CD4-positive, alpha-beta T cell treated with Interleukin-17A for 1 hour (primary cell): ENCODE measurements around the gene MACROD1.

Experiments
- DNase-seq: peaks from one replicate; pipeline ENCODE4 v3.0.0-alpha.2; 2020

The MACROD1 gene

GRCh38 chr11:64008914-64009633, 156.8 kb downstream of the MACROD1 start:
- no peak for DNase-seq

DNA sequence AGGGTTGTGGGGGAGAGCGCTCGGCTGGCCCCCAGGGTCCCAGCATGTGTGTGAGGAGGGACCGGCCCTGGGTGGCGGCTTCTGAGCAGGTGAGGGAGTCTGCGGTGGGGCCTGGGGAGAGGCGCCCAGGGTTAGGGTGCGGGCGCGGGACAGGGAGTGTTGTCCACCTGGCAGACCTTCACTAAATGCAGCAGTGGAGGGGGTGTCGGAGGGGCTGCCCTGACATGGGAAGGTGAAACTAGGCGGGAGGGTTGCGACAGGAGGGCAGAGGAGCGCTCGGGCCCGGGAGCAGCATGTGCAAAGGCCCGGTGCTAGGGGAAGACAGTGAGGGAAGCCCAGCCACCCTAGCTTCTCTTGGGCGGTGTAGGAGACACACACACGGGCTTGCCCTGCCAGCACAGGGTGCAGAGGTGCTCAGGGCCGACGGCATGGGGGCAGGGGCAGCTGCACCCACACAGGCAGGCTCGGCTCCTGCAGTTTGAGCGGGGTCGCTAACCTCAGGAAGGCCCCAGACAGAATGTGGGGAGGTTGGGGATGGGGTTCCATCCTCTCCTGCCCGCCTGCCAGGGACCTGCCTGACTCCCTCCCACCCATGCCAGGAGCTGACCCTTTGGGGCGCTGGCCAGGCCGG, 157.5 kb downstream of the MACROD1 start:
- no peak for DNase-seq

DNA sequence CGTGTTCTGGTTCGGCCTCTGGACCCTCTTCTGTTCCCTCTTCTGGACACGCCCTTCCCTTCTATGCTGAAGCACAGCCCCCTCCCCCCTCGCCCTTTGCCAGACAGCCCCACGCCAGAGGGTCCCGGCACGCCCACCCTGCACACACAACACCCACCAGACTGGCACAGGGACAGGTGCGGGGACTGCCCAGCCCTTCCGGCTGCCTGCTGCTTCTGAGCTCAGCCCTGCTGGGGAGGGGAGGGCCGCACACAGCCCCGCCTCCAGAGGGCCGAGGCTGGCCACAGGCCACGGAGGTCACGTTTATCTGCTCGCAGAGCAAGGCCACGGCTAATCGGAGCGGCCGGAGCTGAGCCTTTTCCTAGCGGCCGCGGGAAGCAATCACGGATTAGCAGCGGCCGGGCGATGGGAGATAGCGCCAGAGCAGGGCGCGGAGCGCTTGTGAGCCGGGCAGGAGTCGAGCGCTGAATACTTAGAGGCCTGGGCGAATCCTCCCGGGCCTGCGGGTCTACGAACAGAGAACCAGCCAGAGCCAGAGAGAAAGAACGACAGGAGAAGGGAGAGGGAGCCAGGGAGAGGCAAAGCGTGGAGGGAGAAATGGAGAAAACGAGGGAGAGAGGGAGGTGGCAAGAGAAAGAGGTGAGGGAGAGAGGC, 158.2 kb downstream of the MACROD1 start:
- DNase-seq: no peak

DNA sequence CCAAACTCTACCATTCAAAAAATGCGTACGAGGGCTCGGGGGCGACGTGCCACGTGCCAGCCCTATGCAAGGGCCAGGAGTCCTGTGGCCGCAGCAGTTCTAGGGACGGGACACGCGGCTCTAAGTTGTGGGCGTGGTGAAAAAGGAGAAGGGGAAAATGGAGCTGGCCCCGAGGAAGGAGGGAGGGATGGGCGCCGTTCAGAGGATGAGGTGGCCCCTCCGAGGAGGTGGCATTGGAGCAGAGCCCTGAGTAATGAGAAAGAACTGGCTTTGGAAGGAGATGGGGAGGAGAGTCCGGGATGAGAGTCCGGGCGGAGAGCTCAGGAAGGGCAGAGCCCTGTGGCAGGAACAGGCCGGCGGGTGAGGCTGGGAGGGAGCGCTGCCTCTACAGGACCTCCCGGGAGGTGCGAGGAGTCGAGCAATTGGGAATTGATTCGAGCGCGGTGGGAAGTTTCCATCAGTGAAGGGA, 158.7 kb downstream of the MACROD1 start:
- no peak for DNase-seq

- no peak for DNase-seq
These were observed 159.5 kb downstream of the MACROD1 start for GRCh38 chr11:64006398-64006797.

- DNase-seq: no peak
These were observed 160.2 kb downstream of the MACROD1 start for GRCh38 chr11:64005691-64006090.

GRCh38 chr11:64004590-64004984, 161.3 kb downstream of the MACROD1 start:
- DNase-seq: no peak

DNA sequence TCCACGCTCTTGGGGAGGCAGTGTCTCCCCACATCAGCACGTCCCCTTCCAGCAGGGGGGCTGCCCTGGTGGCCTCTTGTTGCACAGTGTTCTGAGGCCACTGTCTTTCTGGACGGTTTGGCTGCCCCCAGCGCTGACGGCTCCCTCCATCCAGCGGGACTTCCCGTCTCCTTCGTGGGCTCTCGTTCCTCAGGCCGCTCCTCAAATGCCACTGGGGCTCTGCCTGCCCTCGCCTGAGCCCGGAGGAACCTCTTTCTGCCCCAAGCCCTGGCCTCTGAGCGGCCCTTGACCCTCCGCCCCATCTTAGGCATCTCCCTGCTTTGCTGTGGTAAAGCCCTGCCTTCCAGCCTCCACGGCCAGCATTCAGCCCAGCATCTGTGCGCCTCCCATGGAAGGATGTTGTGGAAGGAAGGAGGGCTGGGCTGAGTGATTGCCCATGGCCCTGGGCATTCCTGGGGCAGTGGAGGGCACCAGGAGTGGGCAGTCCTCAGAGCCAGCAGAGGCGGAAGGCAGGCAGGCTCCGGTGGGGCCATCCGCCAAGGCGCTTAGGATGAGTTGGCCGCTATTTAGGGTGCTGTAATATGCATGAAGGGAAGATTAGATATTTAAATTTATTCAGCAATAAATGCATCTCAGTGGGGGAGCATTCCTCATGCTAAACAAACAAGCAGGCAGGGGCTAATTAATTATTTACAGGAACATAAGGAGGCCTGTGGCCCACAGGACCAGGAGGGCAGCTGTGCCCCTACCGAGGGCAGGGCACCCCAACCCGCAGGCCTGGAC, 161.9 kb downstream of the MACROD1 start:
- no peak for DNase-seq

DNA sequence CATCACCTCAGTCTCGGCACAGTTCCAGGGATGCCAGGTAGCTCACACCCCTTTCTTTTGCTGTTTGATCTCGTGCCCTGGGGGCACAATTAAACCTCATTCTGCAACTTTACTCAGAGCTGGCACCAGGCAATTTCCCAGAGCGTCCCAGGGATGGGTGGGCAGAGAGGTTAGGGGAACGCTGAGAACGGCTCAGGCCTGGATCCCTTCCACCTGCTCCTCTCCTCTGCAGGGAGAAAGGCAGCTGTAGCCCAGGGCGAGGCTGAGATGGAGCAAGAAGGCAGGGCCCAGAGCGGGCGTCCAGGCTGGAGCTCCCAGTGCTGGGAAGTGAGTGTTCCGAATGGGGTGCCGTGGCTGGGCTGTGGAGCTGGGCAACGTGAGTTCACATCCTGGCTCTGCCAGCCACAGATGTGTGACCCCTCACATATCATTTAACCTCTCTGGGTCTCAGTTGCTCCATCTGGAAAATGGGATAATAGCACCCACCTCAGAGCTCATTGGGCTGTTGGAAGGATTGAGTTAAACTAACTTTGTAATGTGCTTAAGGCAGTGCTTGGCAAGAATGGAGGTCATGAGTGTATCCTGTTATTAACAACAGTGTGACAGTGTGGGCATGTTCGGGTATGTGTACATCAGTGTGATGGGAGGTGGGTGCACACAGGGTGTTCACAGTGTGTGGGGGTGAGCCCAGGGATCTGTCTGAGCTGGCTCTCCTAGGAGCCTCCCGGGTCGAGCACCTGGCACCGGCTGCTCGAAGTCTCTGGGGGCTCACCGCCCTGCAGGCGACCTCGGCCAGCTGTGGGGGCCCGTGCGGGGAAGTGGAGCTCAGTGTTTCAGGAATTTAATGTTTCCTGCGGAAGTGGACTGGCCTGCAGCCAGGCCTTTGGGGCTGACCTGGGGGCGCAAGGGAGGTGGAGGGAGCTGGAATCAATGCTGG, 164.2 kb downstream of the MACROD1 start:
- DNase-seq: no peak

GRCh38 chr11:64000740-64001483, 165.0 kb downstream of the MACROD1 start:
- no peak for DNase-seq

- peak; percentile 72 for DNase-seq
These were observed 165.7 kb downstream of the MACROD1 start for GRCh38 chr11:64000026-64000739.

GRCh38 chr11:63999349-64000025, 166.4 kb downstream of the MACROD1 start:
- peak; percentile 68 for DNase-seq

DNA sequence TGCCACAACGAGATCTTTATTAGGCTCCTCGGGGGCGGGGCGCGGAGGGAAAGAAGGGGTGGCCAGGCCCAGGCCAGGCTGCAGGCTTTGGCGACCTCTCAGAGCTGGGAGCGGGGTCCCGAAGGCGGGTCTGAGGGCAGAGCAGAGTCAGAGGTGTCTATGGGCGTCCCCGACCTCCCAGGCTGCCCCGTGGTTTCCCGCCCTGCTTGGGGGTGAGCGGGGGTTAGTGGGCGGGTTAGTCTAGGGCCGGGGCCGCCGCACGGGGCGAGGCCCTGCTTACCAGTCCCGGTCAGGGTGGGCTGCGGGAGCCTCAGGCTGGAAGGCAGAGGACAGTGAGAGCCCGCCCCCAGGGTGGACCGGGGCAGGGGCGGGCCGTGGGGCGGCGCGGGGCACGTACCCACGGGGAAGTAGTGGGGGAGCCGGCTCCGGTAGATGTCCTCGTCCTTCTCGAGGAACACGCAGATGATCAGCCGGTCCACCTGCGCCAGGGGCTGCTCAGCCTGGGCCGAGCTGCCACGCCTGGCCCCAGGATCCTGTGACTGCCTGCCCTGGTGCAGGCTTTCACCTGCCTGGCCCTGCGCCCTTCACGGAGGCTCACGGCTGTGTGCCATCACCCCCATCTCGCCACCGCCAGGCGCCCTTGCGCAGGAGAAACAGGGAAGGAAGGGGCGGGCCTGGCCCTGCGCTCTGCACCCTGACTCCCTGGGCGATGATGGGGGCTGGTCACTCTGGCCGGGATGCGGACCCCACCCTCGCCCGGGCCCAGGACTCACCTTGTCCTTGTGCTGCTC, 167.2 kb downstream of the MACROD1 start:
- no peak for DNase-seq

DNA sequence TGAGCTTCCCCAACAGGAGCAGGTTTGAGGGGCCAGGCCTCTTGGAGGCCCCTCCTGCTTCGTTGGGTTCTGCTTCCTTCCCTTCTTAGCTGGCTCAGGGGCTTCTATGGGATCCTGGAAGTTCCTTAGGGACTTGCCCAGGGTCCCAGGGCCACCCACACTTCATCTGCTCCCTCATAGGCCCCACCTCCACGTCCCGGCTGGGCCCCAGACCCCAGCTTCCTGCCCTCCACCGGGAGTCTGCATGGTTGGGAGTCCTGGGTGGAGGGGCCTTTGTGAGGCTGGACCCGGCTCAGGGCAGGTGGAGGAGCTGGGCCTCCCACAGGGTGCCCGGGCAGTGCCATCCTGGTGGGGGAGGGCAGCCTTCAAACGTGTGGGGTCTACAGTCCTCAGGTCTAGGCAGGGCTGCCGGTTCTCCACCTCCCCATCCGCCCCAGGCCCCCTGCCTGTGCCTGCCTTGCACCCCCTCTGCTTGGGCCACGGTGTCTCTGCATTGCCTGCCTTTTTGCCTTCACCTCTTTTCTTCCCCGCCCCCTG, 168.0 kb downstream of the MACROD1 start:
- DNase-seq: no peak

- DNase-seq: no peak
These were observed 168.7 kb downstream of the MACROD1 start for GRCh38 chr11:63997104-63997700.

GRCh38 chr11:63996512-63996911, 169.4 kb downstream of the MACROD1 start:
- DNase-seq: no peak

DNA sequence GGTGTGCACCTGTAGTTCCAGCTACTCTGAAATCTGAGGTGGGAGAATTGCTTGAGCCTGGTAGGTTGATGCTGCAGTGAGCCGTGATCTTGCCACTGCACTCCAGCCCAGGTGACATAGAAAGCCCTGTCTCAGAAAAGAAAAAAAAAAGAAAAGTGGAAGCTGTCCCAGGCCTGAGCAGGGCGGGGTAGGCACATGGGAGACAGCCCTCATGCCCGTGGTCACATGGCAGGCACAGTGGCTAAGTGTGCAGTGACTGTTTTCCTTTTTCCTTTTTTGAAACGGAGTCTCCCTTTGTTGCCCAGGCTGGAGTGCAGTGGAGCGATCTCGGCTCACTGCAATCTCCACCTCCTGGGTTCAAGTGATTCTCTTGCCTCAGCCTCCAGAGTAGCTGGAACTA, 171.9 kb downstream of the MACROD1 start:
- no peak for DNase-seq

DNA sequence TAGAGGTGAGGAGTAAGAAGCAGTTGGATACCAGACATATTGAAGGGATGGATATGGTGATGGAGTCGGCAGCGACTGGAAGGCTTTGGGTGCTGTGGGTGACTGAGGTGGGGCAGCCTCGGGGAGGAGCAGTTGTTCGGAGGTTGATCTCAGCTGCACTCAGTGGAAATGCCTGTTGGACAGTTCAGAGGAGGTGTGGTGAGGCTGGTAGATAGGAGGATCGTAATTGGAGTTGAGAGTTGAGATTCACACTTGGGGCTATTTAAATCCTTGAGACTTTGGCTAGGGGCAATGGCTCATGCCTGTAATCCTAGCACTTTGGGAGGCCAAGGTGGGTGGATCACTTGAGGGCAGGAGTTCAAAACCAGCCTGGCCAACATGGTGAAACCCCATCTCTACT, 172.8 kb downstream of the MACROD1 start:
- DNase-seq: no peak

DNA sequence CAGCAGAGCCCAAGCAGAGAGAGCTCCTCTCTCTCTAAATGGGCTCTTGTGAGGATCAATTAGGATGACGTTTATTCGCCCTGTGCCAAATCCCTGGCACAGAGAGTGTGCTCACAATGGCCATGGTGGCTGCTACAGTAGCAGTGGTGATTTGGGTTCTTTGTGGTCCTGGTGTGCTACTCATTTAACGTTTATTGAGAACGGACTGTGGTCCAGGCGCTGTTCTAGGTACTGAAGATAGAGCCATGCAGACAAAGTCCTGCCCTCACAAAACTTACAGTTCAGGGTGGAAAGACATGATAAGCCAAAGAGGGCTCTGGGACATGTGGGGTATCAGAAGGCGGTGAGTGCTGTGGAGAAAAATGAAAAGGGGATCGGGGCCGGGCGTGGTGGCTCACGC, 174.4 kb downstream of the MACROD1 start:
- DNase-seq: no peak
